GM21423 (cell line): ENCODE data around the gene LINC01488.

Source experiments
- ATAC-seq: cut with Tn5 transposase; IDR thresholded peaks from one replicate; pipeline ENCODE4 v1.9.1; 2021; ENCODE audit warnings: mild to moderate bottlenecking, moderate library complexity; ENCODE audit not compliant: unreplicated experiment

LINC01488 gene

DNA sequence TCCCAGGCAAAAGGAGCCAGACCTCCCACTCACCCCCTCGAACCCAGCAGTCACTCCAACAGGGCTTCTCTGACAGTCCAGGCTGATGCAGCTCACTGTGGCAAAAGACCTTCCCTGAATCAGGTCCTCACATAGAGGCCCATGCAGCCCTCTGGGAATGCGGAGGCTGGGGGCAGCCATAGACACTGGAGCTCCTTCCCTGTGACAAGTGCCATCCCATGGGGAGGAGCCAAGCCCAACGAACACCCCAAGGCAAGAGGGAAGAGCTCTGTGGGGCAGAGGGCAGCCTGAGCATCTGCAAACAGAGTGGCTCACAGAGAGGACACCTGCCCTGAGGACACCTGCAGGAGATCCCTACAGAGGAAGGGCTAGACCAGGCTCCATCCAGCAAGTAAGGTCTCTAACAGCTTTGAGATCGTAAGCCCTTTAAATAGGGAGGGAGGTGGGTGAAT lies at the start of gene LINC01488:
TSS of gene LINC01488 (plus strand) at position 271 of the 452 bp plus-strand sequence.
- no peak for ATAC-seq

GRCh38 chr11:69431893-69432738 lies 49.3 kb upstream of the LINC01488 start:
- no peak for ATAC-seq

- ATAC-seq, result no peak
These were observed 47.7 kb upstream of the LINC01488 start for GRCh38 chr11:69433741-69434140.

DNA sequence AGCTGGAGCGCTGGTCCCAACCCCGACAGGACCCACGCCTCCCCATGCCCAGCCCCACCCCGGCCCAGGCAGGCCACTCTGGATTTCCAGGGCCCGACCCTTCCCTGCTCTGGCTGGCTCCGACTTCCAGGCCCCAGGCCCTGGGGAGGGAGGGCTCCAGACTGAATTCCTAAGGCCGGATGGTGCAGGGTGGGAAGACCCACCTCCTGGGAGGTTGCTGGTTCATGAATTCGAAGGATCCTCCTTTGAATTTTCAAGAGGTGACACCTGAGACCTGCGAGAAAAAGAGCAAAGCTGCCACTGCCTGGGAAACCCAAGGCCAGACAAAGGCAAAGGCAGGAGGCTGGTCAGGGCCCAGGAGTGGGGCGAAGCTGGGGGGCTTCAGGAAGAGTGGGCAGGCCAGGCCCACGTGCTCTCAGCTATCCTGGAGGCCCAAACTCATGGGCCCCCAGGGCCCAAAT lies 47.0 kb upstream of the LINC01488 start:
- ATAC-seq, result no peak

- no peak for ATAC-seq
These were observed 46.1 kb upstream of the LINC01488 start for GRCh38 chr11:69435161-69435986.

DNA sequence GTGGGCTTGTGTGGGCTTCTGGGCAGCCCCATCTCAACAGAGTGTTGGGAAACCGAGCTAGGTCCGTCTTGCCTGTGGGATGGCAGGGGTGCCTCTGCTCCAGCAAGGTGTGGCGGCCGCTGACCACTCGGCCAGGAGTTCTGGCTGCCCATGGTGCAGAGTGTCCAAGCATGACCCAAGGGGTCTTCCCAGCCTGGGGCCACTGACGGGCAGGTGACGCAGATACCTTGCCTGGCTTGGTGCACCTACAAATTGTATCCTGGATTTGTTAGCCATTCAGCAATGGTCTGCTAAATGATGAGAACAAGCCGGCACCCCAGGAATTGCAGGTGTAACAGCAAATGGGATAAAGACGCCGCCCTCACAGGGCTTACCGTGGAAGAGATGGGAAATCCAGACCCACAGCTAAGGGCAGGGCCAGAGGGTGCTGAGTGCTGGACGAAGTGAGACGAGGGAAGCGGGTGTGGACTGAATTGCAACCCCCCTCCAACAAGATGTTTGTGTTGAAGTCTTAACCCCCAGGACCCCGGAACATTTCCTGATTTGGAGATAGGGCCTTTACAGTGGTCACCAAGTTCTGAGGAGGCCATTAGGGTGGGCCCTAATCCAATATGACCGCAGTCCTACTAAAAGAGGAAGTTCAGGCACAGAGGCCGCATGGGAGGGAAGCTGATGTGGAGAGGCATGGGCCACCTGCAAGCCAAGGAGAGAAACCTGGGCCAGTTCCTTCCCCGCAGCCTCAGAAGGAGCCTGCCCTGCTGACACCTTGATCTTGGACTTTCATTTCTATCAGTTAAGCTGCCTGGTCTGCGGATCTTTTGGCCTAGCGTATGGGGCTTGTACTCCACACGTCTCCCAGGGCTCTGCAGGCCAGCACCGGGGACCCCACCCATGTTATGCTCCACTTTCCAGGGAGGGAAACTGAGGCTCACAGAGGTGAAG lies 45.2 kb upstream of the LINC01488 start:
- ATAC-seq, result no peak

GRCh38 chr11:69437001-69437875 lies 44.2 kb upstream of the LINC01488 start:
- no peak for ATAC-seq

GRCh38 chr11:69437876-69438205 lies 43.6 kb upstream of the LINC01488 start:
- ATAC-seq, result no peak

GRCh38 chr11:69438286-69438920 lies 43.1 kb upstream of the LINC01488 start:
- no peak for ATAC-seq

DNA sequence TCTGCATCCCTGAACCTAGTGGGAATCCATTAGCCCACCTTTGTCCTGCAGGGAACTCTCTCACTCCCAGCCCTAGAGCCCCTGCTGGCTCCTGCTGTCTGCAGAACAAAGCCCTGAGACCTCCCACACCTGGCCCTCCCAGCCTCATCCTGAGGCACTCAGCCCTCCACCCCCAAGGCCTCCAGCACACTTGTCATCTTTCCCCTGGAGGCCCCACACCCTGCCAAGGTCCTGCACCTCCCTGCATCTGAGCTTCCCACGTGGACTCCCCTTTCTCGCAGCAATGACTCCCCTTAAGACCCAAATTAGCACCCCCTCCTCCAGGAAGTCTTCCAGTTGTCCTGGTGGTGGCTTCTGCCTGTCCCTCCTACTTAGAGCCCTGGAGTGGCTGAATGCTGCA lies 42.3 kb upstream of the LINC01488 start:
- ATAC-seq, result no peak

DNA sequence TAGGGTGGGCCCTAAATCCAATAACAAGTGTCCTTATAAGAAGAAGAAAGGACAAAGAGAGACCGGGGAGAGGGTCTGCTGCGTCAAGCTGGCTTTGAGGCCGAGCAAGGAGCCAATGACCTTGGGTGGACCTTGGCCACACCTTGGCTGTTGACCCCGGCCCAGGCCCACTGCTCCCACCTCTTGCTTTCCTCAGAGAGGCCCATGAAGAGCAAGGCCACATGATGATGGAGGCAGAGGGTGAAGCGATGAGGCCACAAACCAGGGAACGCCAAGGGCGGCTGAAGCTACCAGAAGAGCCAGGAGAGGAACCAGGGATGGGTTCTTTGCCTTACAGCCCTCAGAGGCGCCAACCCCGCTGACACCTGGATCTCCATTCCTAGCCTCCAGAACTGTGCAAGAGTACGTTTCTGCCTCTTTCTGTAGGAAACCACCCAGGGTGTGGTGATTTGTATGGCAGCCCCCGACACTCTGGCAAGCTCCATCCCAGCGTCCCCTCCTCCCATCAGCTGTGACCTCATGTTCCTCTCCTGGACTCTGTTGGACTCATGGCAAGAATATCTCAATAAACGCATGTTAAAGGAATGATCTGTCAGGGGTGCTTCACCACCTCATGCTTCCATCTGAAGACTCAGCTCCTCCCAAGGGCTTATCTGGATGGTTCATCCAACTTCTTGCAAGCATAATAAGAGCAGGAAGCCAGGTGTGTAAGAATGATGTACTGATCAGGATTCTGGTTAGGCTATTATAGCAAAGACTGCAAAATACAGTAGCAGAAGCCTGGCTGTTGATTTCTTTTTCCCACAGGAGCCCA lies 41.6 kb upstream of the LINC01488 start:
- ATAC-seq, result no peak

DNA sequence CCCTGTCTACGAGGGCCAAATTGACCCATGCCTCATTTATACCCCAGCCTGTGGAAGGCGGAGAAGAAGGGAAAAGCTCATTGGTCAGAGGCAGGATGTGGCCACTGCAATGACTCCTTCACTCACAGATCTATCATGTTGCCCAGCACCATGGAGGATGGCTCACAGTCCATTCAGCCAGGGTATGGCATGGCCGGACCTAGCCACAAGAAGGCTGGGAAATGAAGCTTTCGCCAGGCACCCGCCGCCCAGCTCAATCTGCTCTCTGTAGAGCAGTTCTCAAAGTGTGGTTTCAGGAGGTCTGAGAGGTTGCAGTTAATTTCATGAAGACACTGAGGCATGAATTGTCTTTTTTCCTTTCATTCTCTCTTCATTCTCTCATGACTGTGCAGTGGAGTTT lies 40.6 kb upstream of the LINC01488 start:
- ATAC-seq, result no peak

DNA sequence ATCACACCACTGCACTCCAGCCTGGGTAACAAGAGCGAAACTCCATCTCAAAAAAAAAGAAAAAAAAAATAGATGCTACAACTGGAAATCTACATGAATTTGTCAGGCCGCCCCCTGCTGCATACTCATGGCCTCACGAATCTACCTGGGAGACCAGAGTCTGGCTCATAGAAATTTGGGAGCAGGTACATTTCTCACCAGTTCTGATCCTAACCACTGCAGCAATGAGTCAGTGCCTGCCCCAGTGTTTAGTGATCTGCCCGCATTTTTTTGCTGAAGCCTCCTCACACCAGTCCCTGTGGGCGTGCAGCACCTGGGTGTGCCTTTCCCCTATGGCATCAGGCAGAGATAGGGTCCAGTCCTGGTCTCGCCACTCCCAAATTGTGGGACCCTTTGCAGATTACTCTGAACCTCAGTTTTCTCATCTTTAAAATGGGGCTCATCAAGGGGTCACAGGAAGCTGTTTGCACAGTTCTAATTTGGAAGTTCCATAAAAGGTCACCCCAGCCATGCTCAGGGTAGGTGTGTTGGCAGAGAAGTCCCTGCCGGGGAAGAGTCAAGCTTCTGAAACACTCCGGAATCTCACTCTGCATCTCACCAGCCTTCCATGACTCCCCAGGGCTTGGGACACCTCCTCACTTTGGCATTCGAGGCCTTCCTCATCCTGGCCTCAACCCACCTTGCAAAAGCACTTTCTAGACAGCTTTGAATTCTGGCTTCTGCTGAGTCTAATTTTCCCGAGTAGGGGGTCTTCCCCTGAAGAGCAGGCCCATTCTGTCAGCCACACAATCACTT lies 39.3 kb upstream of the LINC01488 start:
- ATAC-seq, result no peak

DNA sequence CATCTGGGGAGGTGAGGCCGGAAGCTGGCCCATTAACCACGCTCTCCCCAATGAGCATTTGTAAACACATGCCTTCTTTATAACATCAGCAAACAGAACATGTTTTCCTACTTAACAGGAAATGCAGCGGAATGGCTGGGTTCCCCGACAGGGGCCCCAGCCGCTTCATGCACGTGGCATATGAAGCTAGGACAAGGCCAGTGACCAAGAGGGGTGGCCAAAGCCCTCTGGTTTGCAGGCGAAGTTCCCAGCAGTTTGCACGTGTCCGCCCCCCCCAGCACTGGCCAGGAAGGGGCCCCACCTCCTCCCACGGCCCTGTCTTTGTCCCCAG lies 38.7 kb upstream of the LINC01488 start:
- ATAC-seq, result no peak

DNA sequence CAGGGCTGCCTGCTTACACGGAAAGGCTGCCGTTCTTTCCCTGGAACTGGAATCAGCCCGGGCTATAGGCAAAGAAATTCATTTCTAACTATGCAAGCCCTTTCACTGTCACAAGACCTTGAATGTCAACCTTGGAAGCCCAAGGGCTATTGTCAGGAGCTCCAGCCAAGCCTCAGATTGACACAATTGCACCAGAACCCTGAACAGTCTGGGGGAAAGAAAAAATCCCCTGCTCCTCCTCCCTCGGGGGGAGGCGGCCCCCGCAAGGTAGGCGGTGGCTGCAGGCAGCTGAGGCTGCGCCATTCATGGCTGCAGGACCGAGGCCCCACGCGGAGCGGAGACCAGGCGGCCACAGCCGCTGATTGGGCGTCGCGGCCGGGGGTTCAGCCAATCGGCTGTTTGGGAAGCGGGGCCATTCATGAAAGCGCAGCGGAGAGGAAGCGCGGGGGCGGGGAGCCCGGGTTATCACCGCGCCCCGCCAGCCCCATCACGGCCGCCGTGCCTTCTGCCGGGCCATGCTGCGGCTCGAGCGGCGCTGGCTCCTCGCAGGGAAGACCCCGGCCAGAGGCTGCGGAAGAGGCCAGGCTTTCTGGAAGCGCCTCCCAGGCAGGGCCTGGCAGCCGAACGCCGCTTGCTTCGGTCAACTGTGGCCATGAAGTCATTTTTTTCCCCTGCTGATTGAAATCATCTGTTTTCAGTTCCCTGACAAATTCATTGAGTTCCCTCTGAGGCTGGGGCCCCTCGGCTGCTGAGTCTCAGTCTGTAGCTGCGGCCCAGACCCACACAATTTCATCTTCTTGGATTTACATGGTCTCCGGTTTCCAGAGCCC lies 38.1 kb upstream of the LINC01488 start:
- ATAC-seq, result peak; percentile 73

DNA sequence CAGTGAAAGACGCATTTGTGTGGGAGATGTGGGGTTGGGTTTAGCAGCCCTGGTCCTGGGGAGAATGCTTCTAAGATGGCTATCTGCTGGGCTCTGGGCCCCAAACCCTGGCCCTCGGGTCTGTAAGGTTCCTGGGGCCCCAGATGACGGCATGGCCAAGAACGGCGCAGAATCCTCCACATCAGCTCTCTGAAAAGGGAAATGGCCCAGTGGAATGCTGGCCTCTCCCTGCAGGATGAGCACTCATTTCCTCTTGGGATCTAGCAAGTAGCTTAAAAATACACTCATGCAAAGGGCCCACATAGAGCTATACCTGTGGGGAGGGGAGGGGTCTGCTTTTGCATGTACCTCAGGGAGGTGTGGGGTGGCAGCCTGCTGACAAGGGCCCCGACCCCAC lies 37.5 kb upstream of the LINC01488 start:
- ATAC-seq, result no peak
